ENCODE results near the gene SETSIP.
"Not testable (repeated sequence)": the region's sequence is repeated elsewhere in the genome, so short reads cannot be mapped to it uniquely, and the experiment has no call there.

SETSIP gene

GRCh38 chr1:92085727-92086126, 10.5 kb upstream of the SETSIP start:
- Histone ChIP-seq H3K4me3 (ENCODE audit: low read depth, low read length) (no peak overlapping the region), H3K27me3 (ENCODE audit: control insufficient read depth, insufficient read depth, low read length) (no peaks in the 10 kb centered on the region), H3K9me3 (ENCODE audit: control insufficient read depth, insufficient read depth, low read length) (peaks cover 19% of the 10 kb centered on the region), H3K27ac (ENCODE audit: low read depth, low read length) (no peak overlapping the region), H3K4me1 (ENCODE audit: control insufficient read depth, insufficient read depth, low read length) (no peaks in the 10 kb centered on the region), H3K9ac (ENCODE audit: low read depth, low read length) (no peak overlapping the region), H3K36me3 (ENCODE audit: control insufficient read depth, insufficient read depth, low read length) (no peaks in the 10 kb centered on the region)

GRCh38 chr1:92084651-92085050, 9.4 kb upstream of the SETSIP start:
- Histone ChIP-seq H3K27me3 (ENCODE audit: control insufficient read depth, insufficient read depth, low read length) (no peaks in the 10 kb centered on the region), H3K27ac (ENCODE audit: low read depth, low read length) (no peak overlapping the region), H3K4me3 (ENCODE audit: low read depth, low read length) (no peak overlapping the region), H3K9ac (ENCODE audit: low read depth, low read length) (no peak overlapping the region), H3K9me3 (ENCODE audit: control insufficient read depth, insufficient read depth, low read length) (peaks cover 19% of the 10 kb centered on the region), H3K4me1 (ENCODE audit: control insufficient read depth, insufficient read depth, low read length) (no peaks in the 10 kb centered on the region), H3K36me3 (ENCODE audit: control insufficient read depth, insufficient read depth, low read length) (no peaks in the 10 kb centered on the region)

- Histone ChIP-seq H3K27me3 (ENCODE audit: control insufficient read depth, insufficient read depth, low read length) (no peaks in the 10 kb centered on the region), H3K4me1 (ENCODE audit: control insufficient read depth, insufficient read depth, low read length) (no peaks in the 10 kb centered on the region), H3K9me3 (ENCODE audit: control insufficient read depth, insufficient read depth, low read length) (peaks cover 11% of the 10 kb centered on the region; the same call in 1 of the 2 replicates), H3K9ac (ENCODE audit: low read depth, low read length) (peak overlapping the region; percentile 72), H3K27ac (ENCODE audit: low read depth, low read length) (peak overlapping the region; percentile 93), H3K4me3 (ENCODE audit: low read depth, low read length) (peak overlapping the region; percentile 70), H3K36me3 (ENCODE audit: control insufficient read depth, insufficient read depth, low read length) (no peaks in the 10 kb centered on the region)
Observed at GRCh38 chr1:92081031-92081430, 5.8 kb upstream of the SETSIP start.

- peak within 1 kb of the TSS; percentile 72 for H3K9ac ChIP-seq (ENCODE audit: low read depth, low read length)
- H3K4me3 ChIP-seq (ENCODE audit: low read depth, low read length), result peak within 1 kb of the TSS; percentile 70
- no peaks in the 10 kb centered on the region for H3K27me3 ChIP-seq (ENCODE audit: control insufficient read depth, insufficient read depth, low read length)
- peak within 1 kb of the TSS; percentile 93 for H3K27ac ChIP-seq (ENCODE audit: low read depth, low read length)
- H3K9me3 ChIP-seq (ENCODE audit: control insufficient read depth, insufficient read depth, low read length), result peaks cover 6% of the 10 kb centered on the region; the same call in 1 of the 2 replicates
- H3K4me1 ChIP-seq (ENCODE audit: control insufficient read depth, insufficient read depth, low read length), result no peaks in the 10 kb centered on the region
- no peaks in the 10 kb centered on the region for H3K36me3 ChIP-seq (ENCODE audit: control insufficient read depth, insufficient read depth, low read length)
Observed at GRCh38 chr1:92080128-92080985, 5.1 kb upstream of the SETSIP start, which contains the start of gene BTBD8. TSS of gene BTBD8 (plus strand) at chr1:92080345. CDS start at chr1:92080572, 227 bp downstream.

GRCh38 chr1:92079441-92079840, 4.2 kb upstream of the SETSIP start:
- Histone ChIP-seq H3K9me3 (ENCODE audit: control insufficient read depth, insufficient read depth, low read length) (no peaks in the 10 kb centered on the region), H3K36me3 (ENCODE audit: control insufficient read depth, insufficient read depth, low read length) (no peaks in the 10 kb centered on the region), H3K9ac (ENCODE audit: low read depth, low read length) (no peak overlapping the region), H3K27ac (ENCODE audit: low read depth, low read length) (peak overlapping the region; percentile 93), H3K4me3 (ENCODE audit: low read depth, low read length) (peak overlapping the region; percentile 70), H3K4me1 (ENCODE audit: control insufficient read depth, insufficient read depth, low read length) (no peaks in the 10 kb centered on the region), H3K27me3 (ENCODE audit: control insufficient read depth, insufficient read depth, low read length) (no peaks in the 10 kb centered on the region)

GRCh38 chr1:92078077-92078476, 2.9 kb upstream of the SETSIP start:
- H3K4me3 ChIP-seq (ENCODE audit: low read depth, low read length); H3K4me1 ChIP-seq (ENCODE audit: control insufficient read depth, insufficient read depth, low read length); H3K36me3 ChIP-seq (ENCODE audit: control insufficient read depth, insufficient read depth, low read length); H3K9me3 ChIP-seq (ENCODE audit: control insufficient read depth, insufficient read depth, low read length); H3K27ac ChIP-seq (ENCODE audit: low read depth, low read length); H3K9ac ChIP-seq (ENCODE audit: low read depth, low read length); H3K27me3 ChIP-seq (ENCODE audit: control insufficient read depth, insufficient read depth, low read length): not testable (repeated sequence)

GRCh38 chr1:92076363-92076762, 1.2 kb upstream of the SETSIP start:
- H3K9ac ChIP-seq (ENCODE audit: low read depth, low read length), result no peak overlapping the region
- no peak overlapping the region for H3K27ac ChIP-seq (ENCODE audit: low read depth, low read length)
- H3K27me3 ChIP-seq (ENCODE audit: control insufficient read depth, insufficient read depth, low read length), result no peaks in the 10 kb centered on the region
- no peaks in the 10 kb centered on the region for H3K9me3 ChIP-seq (ENCODE audit: control insufficient read depth, insufficient read depth, low read length)
- H3K4me1 ChIP-seq (ENCODE audit: control insufficient read depth, insufficient read depth, low read length), result no peaks in the 10 kb centered on the region
- no peaks in the 10 kb centered on the region for H3K36me3 ChIP-seq (ENCODE audit: control insufficient read depth, insufficient read depth, low read length)
- no peak overlapping the region for H3K4me3 ChIP-seq (ENCODE audit: low read depth, low read length)

GRCh38 chr1:92074446-92074845, 765 bp downstream of the SETSIP start:
- not testable (repeated sequence) for H3K27me3 ChIP-seq (ENCODE audit: control insufficient read depth, insufficient read depth, low read length); H3K9ac ChIP-seq (ENCODE audit: low read depth, low read length); H3K36me3 ChIP-seq (ENCODE audit: control insufficient read depth, insufficient read depth, low read length); H3K4me1 ChIP-seq (ENCODE audit: control insufficient read depth, insufficient read depth, low read length); H3K9me3 ChIP-seq (ENCODE audit: control insufficient read depth, insufficient read depth, low read length); H3K4me3 ChIP-seq (ENCODE audit: low read depth, low read length); H3K27ac ChIP-seq (ENCODE audit: low read depth, low read length)

GRCh38 chr1:92070892-92071291, 4.3 kb downstream of the SETSIP start:
- Histone ChIP-seq H3K9me3 (ENCODE audit: control insufficient read depth, insufficient read depth, low read length) (no peaks in the 10 kb centered on the region), H3K4me1 (ENCODE audit: control insufficient read depth, insufficient read depth, low read length) (no peaks in the 10 kb centered on the region), H3K27ac (ENCODE audit: low read depth, low read length) (no peak overlapping the region), H3K9ac (ENCODE audit: low read depth, low read length) (no peak overlapping the region), H3K27me3 (ENCODE audit: control insufficient read depth, insufficient read depth, low read length) (no peaks in the 10 kb centered on the region), H3K4me3 (ENCODE audit: low read depth, low read length) (no peak overlapping the region), H3K36me3 (ENCODE audit: control insufficient read depth, insufficient read depth, low read length) (no peaks in the 10 kb centered on the region)

- Histone ChIP-seq H3K9ac (ENCODE audit: low read depth, low read length) (no peak overlapping the region), H3K27ac (ENCODE audit: low read depth, low read length) (no peak overlapping the region), H3K4me1 (ENCODE audit: control insufficient read depth, insufficient read depth, low read length) (no peaks in the 10 kb centered on the region), H3K36me3 (ENCODE audit: control insufficient read depth, insufficient read depth, low read length) (no peaks in the 10 kb centered on the region), H3K4me3 (ENCODE audit: low read depth, low read length) (no peak overlapping the region), H3K27me3 (ENCODE audit: control insufficient read depth, insufficient read depth, low read length) (no peaks in the 10 kb centered on the region), H3K9me3 (ENCODE audit: control insufficient read depth, insufficient read depth, low read length) (no peaks in the 10 kb centered on the region)
Observed at GRCh38 chr1:92066321-92066720, 8.9 kb downstream of the SETSIP start.

GRCh38 chr1:92065042-92065441, 10.2 kb downstream of the SETSIP start:
- H3K36me3 ChIP-seq (ENCODE audit: control insufficient read depth, insufficient read depth, low read length), result no peaks in the 10 kb centered on the region
- H3K27me3 ChIP-seq (ENCODE audit: control insufficient read depth, insufficient read depth, low read length), result no peaks in the 10 kb centered on the region
- no peak overlapping the region for H3K4me3 ChIP-seq (ENCODE audit: low read depth, low read length)
- H3K4me1 ChIP-seq (ENCODE audit: control insufficient read depth, insufficient read depth, low read length), result no peaks in the 10 kb centered on the region
- H3K9me3 ChIP-seq (ENCODE audit: control insufficient read depth, insufficient read depth, low read length), result no peaks in the 10 kb centered on the region
- H3K27ac ChIP-seq (ENCODE audit: low read depth, low read length), result no peak overlapping the region
- H3K9ac ChIP-seq (ENCODE audit: low read depth, low read length), result no peak overlapping the region

Measured in HUES48 (cell line).